ENCODE data around the gene KLRF1. TPM values are rescaled to one million over a fixed set of nuclear protein-coding genes. Genes with fewer than 3 reads are reported as not detected.

The KLRF1 gene
- total and polyA plus RNA-seq, 9 donors = 0.17 to 1.1 (median 0.39) TPM; not detected in 5

GRCh38 chr12:9796971-9797370, 30.3 kb upstream of the KLRF1 start:
- H3K9me3 ChIP-seq = no peaks in the 10 kb centered on the region
- WGBS, 3 donors = 30 to 43% (median 35%) methylated on average over 7 of the region's 7 CpGs
- H3K36me3 ChIP-seq = no peaks in the 10 kb centered on the region
- intact Hi-C loops (cut with DNase I) = no loop called here
- no peaks in the 10 kb centered on the region for H3K27me3 ChIP-seq
- H3K4me3 ChIP-seq = no peak overlapping the region
- no peak for DNase-seq
- H3K27ac ChIP-seq = no peak overlapping the region
- no peak for TF ChIP-seq POLR2A (IDR thresholded peaks at IDR 0.05)
- TF ChIP-seq CTCF (IDR thresholded peaks at IDR 0.05) = no peak
- no peak for TF ChIP-seq EP300 (IDR thresholded peaks at IDR 0.05)
- no peaks in the 10 kb centered on the region for H3K4me1 ChIP-seq (ENCODE audit: insufficient read depth)

- TF ChIP-seq CTCF (IDR thresholded peaks at IDR 0.05) (no peak), EP300 (IDR thresholded peaks at IDR 0.05) (no peak), POLR2A (IDR thresholded peaks at IDR 0.05) (no peak)
- Histone ChIP-seq H3K4me3 (no peak overlapping the region), H3K9me3 (no peaks in the 10 kb centered on the region), H3K27me3 (no peaks in the 10 kb centered on the region), H3K36me3 (no peaks in the 10 kb centered on the region), H3K27ac (no peak overlapping the region), H3K4me1 (ENCODE audit: insufficient read depth) (no peaks in the 10 kb centered on the region)
- WGBS, 3 donors = 69 to 74% (median 72%) methylated on average over 7 of the region's 7 CpGs
- intact Hi-C loops (cut with DNase I) = no loop called here
- no peak for DNase-seq
Observed at GRCh38 chr12:9797722-9798619, 29.3 kb upstream of the KLRF1 start.

DNA sequence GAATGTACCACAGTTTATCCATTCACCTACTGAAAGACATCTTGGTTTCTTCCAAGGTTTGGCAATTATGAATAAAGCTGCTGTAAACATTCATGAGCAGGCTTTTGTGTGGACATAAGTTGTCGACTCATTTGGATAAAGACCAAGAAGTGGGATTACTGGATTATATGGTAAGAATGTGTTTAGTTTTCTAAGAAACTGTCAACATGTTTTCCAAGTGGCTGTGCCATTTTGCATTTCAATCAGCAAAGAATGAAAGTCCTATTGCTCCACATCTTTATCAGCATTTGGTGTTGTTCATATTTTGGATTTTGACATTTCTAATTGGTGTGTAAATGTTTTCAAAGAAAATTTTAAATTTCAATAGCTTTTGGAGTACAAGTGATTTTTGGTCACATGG, 27.3 kb upstream of the KLRF1 start:
- intact Hi-C loops (cut with DNase I) = no loop called here
- 67 to 91% (median 74%) methylated on average over 1 of the region's 1 CpG for WGBS, 3 donors

GRCh38 chr12:9805883-9806282, 21.4 kb upstream of the KLRF1 start:
- Histone ChIP-seq H3K9me3 (no peaks in the 10 kb centered on the region), H3K27me3 (no peaks in the 10 kb centered on the region), H3K4me3 (no peak overlapping the region), H3K27ac (no peak overlapping the region), H3K36me3 (no peaks in the 10 kb centered on the region), H3K4me1 (ENCODE audit: insufficient read depth) (no peaks in the 10 kb centered on the region)
- no peak for TF ChIP-seq CTCF (IDR thresholded peaks at IDR 0.05)
- TF ChIP-seq POLR2A (IDR thresholded peaks at IDR 0.05) = no peak
- no peak for TF ChIP-seq EP300 (IDR thresholded peaks at IDR 0.05)
- intact Hi-C loops (cut with DNase I) = no loop called here
- DNase-seq = no peak
- WGBS, 3 donors = 93% methylated on average over 2 of the region's 2 CpGs

More for the DNA sequence above, 27.3 kb upstream of the KLRF1 start:
- TF ChIP-seq CTCF (IDR thresholded peaks at IDR 0.05) (no peak), EP300 (IDR thresholded peaks at IDR 0.05) (no peak), POLR2A (IDR thresholded peaks at IDR 0.05) (no peak)
- no peak for DNase-seq
- H3K9me3 ChIP-seq = no peaks in the 10 kb centered on the region
- no peaks in the 10 kb centered on the region for H3K36me3 ChIP-seq
- H3K4me3 ChIP-seq = no peak overlapping the region
- H3K27me3 ChIP-seq = no peaks in the 10 kb centered on the region
- H3K27ac ChIP-seq = no peak overlapping the region
- no peaks in the 10 kb centered on the region for H3K4me1 ChIP-seq (ENCODE audit: insufficient read depth)
